GM19099 (cell line): ENCODE data around the gene SECISBP2.

Experiments
- POLR2A ChIP-seq: IDR thresholded peaks from 3 replicates; pipeline ENCODE4 v1.6.1; 2011; ENCODE audit warnings: low read depth; ENCODE audit not compliant: insufficient read length; ENCODE audit errors: extremely low read depth

Gene SECISBP2

GRCh38 chr9:89391585-89391984 is 73.3 kb downstream of the SECISBP2 start:
- TF ChIP-seq POLR2A = no peak

- no peak for TF ChIP-seq POLR2A
These were observed 76.1 kb downstream of the SECISBP2 start for GRCh38 chr9:89394412-89394811.

GRCh38 chr9:89395931-89396710 is 77.8 kb downstream of the SECISBP2 start:
- TF ChIP-seq POLR2A = peak; percentile 18

GRCh38 chr9:89397471-89397870 is 79.2 kb downstream of the SECISBP2 start:
- no peak for TF ChIP-seq POLR2A

GRCh38 chr9:89398621-89399020 is 80.3 kb downstream of the SECISBP2 start:
- no peak for TF ChIP-seq POLR2A

GRCh38 chr9:89400403-89401116 is 82.3 kb downstream of the SECISBP2 start:
- peak; percentile 37 for TF ChIP-seq POLR2A

- TF ChIP-seq POLR2A = no peak
These were observed 84.6 kb downstream of the SECISBP2 start for GRCh38 chr9:89402695-89403427.

GRCh38 chr9:89404074-89404473 is 85.8 kb downstream of the SECISBP2 start:
- TF ChIP-seq POLR2A = no peak

- TF ChIP-seq POLR2A = peak; percentile 32
These were observed 87.5 kb downstream of the SECISBP2 start for GRCh38 chr9:89405826-89406225.

GRCh38 chr9:89407070-89407469 is 88.8 kb downstream of the SECISBP2 start:
- no peak for TF ChIP-seq POLR2A

- TF ChIP-seq POLR2A = no peak
These were observed 90.4 kb downstream of the SECISBP2 start for GRCh38 chr9:89408628-89409101.
